SK-N-SH (cell line): ENCODE results near the gene NFASC.

ENCODE experiments used
- CTCF ChIP-seq: fragments of 200-600 bp; sonication (generic); IDR thresholded peaks from 2 replicates; pipeline ENCODE4 v1.6.1; 2017; ENCODE audit warnings: antibody characterized with exemption, mild to moderate bottlenecking, moderate library complexity
- TEAD4 ChIP-seq: IDR thresholded peaks from 2 replicates; pipeline ENCODE4 v1.4.0; 2012; ENCODE audit warnings: mild to moderate bottlenecking, borderline replicate concordance; ENCODE audit not compliant: insufficient read depth
- USF2 ChIP-seq: fragments of 150-350 bp; IDR thresholded peaks from 2 replicates; pipeline ENCODE4 v1.6.1; 2017; ENCODE audit warnings: antibody characterized with exemption, low read length, low read depth, borderline replicate concordance

GRCh38 chr1:204852854-204853253 lies 17.8 kb upstream of the NFASC start:
- TF ChIP-seq CTCF (no peak), USF2 (no peak), TEAD4 (no peak)
